C4-2B (cell line): ENCODE results near the gene SLC24A4.

Experiments
- ZFX ChIP-seq: fragments of 450-650 bp; IDR thresholded peaks from 2 replicates; pipeline ENCODE4 v1.6.1; 2017
- TF ChIP-seq, protein P1 (sequence below): fragments of 450-650 bp; conservative IDR thresholded peaks from 2 replicates; pipeline ENCODE4 v1.5.1; 2017; ENCODE audit warnings: mild to moderate bottlenecking

DNA sequence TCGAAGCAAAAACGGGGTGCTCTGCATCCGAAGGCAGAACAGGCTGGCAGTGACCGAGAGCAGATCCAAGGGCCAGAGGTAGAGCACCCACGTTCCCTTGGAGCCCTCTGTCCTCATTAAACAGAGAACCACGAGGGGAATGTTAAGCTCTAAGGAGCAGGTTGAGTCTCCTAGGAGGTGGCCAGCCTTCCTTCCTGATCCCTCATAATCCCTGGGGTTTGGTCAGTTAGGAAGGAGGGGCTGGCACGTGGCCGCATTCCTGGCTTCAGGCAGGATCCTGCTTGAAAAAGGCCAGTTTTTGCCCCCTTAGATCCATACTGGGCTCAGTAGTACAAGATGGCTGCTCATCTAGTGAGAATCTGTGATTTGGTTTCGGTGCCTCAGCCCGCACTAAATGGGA lies 57.2 kb downstream of the SLC24A4 start:
- TF ChIP-seq, protein P1, sequence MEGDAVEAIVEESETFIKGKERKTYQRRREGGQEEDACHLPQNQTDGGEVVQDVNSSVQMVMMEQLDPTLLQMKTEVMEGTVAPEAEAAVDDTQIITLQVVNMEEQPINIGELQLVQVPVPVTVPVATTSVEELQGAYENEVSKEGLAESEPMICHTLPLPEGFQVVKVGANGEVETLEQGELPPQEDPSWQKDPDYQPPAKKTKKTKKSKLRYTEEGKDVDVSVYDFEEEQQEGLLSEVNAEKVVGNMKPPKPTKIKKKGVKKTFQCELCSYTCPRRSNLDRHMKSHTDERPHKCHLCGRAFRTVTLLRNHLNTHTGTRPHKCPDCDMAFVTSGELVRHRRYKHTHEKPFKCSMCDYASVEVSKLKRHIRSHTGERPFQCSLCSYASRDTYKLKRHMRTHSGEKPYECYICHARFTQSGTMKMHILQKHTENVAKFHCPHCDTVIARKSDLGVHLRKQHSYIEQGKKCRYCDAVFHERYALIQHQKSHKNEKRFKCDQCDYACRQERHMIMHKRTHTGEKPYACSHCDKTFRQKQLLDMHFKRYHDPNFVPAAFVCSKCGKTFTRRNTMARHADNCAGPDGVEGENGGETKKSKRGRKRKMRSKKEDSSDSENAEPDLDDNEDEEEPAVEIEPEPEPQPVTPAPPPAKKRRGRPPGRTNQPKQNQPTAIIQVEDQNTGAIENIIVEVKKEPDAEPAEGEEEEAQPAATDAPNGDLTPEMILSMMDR, result no peak
- TF ChIP-seq ZFX, result no peak
